Uterus (tissue), 2 donors: ENCODE measurements around the gene GRHL3.

Experiments
- CTCF ChIP-seq, 4 experiments: fragments of 200-600 bp in 2 of 4; fragments of 450-650 bp in 2 of 4; sonication (generic) in 2 of 4; IDR thresholded peaks; one replicate each; pipeline ENCODE4 v1.5.1; 2016 to 2019; ENCODE audit warnings: antibody characterized with exemption in 4 of 4, mild to moderate bottlenecking in 2 of 4, moderate library complexity in 1 of 4
- POLR2A ChIP-seq, 2 donors: fragments of 450-650 bp; IDR thresholded peaks; one replicate each; pipeline ENCODE4 v1.6.1; 2016; ENCODE audit warnings: antibody characterized with exemption in 2 of 2, mild to moderate bottlenecking in 1 of 2, moderate library complexity in 1 of 2

GRCh38 chr1:24344090-24344742 is 25.1 kb downstream of the GRHL3 start:
- TF ChIP-seq CTCF (IDR thresholded peaks at IDR 0.05): no peak
- TF ChIP-seq POLR2A (IDR thresholded peaks at IDR 0.05): no peak
